ENCODE results near the gene KREMEN1.
"Not testable (repeated sequence)": the region's sequence is repeated elsewhere in the genome, so short reads cannot be mapped to it uniquely, and the experiment has no call there.

KREMEN1 gene

DNA sequence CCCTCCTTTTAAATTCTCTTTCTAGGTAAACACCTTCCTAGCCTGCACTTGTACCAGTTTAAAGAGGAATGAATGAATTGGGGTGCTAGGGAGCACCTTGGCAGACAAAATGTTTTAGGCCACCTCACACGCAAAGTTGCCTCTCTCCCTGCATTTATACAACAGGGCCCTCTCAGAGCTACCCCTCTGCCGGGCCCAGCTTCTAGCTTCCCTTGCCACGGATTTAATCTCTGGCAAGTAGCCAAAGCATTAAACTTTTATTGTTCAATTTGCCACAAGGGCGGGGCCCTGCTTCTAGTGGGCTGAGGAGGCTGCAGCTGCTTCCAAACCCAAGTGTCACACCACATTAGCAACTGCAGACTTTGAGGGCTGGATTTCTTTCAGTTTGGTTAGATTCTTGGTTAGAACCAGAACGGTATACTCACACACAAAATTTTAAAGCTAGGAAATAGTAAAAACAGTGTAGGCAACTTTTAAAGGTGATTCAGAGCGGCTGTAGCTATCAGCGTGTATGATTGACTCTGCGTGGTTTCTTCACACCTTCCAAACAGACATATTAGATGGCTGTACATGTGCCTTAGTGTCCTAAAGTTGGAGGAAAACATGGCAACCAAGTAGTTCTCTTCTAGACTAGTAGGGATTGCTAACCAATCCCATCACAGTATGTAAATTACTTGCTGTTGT lies 6.5 kb downstream of the KREMEN1 start:
- DNase-seq = peak; percentile 76

DNA sequence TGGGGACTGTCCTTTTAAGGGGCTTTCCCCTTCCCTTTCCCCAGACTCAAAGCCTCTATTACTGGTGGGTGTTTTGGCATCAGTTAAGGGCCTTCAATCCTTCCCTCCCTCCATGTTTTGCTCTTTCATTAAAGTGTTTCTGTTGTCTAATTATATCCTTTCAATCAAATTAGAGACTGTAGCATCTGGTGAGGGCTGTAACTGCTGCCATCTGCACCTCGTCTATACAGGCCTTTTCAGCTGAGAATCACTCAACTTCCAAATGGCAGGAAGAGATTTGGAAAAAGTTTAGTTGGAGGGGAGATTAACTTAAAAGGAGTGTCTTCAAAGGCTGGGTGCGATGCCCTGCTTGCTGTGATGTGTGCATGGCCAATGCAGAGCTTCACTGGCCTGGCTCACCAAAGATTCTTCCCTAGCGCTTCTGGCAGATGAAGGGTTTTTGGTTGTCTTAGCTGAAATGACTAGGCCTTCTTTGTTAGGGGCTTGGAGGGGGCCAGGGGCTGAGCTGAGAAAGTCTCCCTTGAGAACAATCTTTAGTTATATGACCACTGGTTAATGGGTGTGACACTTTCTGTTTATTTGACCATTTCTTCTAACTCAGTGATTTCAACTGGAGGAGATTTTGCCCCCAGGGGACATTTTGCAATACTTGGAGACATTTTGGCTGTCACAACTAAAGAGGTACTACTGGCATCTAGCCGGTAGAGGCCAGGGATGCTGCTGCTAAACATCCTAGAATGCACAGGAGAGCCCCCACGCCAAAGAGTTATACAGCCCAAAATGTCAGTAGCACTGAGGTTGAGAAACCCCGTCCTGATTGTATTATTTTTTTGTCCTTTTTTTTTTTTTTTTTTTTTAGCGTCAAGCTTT lies 7.5 kb downstream of the KREMEN1 start:
- peak; percentile 17 for DNase-seq

DNA sequence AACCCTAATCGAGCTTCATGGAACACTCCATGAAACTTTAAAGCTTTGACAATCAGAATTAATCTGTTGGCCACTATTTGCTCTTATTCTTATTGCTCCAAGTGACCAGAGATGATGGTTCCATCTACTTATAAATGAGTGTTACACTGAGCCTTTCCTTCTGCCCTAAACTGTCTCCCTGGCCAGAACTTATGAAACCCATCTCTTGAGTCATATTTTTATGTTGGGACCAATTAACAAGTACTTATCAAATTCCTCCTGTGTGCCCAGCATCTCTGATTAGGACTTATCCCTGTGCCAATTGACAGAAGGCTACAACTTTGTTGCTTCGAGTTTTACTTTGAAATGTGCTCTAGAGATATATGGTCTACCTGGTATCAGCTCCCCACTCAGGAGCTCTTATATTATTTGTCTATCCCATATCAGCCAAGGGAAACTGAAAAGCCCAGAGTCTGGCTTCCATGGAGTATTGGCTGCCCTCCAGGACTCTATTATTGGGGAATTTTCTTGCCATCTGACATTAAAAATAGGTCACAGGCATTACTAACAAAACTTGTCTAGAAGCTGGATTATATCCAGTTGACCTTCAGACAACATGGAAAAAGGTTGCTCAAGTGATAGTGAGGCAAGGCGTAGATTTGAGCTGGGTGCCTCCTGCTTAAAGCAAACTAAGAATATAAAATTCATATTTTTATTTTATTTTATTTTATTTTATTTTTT lies 8.8 kb downstream of the KREMEN1 start:
- no peak for DNase-seq

DNA sequence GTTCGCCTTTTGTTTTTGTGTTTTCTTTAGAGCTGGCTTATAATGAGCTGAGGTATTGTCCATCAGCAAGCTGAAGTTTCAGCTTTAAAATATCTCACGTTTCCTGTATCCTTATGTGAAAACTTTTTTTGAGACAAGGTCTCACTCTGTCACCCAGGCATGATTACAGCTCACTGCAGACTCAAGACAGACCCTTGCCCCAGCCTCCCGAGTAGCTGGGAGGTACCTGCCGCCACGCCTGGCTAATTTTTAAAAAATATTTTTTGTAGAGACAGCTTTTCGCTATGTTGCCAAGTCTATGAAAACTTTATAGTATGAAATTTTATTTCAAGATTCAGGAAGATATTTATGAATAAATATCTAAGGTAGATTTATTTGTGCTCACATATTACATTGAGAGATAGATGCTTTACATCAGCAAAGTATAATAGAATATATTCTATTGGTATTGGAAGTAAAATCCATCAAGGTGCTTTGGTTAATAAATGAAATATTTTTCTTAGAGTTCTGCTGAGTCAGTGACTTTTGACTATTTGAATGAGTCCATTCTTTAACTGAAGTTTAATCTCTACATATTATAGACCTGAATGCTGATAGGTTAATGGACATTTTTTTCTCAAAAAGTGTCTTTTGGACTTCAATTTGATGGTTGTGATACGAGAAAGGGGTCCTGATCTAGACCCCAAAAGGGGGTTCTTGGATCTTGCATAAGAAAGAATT lies 10.2 kb downstream of the KREMEN1 start:
- DNase-seq = no peak

DNA sequence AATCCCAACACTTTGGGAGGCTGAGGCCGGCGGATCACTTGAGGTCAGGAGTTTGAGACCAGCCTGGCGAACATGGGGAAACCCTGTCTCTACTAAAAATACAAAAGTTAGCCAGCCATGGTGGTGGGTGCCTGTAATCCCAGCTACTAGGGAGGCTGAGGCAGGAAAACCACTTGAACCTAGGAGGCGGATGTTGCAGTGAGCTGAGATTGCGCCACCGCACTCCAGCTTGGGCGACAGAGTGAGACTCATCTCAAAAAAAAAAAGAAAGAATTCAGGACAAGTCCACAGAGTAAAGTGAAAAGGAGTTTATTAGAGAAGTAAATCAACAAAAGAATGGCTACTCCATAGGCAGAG lies 10.7 kb downstream of the KREMEN1 start:
- DNase-seq = not testable (repeated sequence)

DNA sequence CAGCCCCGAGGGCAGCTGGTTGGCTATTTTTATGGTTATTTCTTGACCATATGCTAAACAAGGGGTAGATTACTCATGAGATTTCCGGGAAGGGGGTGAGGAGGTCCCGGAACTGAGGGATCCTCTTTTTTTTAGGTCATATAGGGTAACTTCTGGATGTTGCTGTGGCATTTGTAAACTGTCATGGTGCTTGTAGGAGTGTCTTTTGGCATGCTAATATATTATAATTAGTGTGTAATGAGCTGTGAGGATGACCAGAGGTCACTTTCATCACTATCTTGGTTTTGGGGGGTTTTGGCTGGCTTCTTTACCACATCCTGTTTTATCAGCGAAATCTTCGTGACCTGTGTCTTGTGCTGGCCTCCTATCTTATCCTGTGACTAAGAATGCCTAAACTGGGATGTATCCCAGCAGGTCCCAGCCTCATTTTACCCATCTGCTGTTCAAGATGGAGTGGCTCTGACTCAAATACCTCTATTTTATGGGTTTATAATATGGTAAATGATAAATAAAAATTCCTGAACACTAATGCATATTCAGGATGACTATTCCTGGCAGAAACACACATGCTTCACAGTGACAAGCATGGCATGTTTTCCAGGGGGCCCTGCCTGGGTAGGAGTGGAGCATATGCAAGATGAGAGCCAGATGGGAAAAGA lies 11.2 kb downstream of the KREMEN1 start:
- DNase-seq = no peak

DNA sequence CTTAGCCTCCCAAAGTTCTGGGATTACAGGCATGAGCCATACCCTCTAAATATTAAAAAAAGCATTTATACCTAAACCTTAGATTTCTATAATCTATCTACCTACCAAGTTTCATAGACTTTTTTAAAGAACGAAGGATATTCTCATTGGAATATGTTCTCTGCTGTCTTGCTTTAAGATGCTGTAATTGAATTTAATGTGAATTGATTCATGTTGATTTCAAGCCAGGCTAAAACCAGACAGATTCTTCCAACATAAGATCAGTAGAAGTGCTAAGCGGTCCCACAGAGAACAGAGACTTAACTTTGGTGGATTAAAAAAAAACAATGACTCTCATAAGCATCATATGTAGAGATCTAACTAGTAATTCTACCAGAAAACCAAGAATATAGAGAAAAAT lies 14.2 kb downstream of the KREMEN1 start:
- DNase-seq = no peak

DNA sequence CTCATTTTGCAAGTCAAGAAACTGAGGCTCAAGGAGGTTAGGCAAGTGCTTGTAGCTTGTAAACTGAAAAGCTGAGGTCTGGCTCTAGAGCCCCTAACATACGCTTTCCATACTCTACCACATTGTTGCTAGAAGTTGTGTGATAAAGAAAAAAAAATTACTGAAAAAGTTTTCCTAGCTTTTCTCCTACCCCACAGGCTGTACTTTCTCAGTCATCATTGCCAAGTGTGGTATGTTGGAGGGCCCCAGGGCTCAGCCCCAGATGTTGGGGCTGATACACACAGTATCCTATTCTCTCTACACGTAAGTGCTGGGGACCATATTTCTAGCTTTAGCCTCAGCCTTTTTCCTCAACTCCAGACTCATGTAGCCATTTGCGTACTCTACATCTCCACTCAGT lies 16.0 kb downstream of the KREMEN1 start:
- no peak for DNase-seq

DNA sequence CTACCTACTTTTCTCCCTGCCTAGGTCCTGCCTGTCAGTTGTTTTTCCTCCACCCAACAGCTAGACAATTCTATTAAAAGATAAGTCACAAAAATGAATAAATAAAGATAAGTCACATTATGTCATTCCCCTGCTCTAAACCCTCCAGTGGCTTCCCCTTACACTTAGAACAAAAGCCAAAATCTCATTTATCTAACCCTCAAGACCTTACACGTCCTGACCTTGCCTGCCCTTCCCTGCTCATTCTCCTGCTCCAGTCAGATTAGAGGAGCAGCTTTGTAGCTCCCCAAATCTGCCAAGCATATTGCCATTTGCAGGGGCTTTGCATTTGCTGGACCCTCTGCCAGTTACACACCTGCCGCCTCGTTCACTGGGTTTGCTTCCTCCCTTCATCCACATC lies 16.7 kb downstream of the KREMEN1 start:
- DNase-seq = no peak

DNA sequence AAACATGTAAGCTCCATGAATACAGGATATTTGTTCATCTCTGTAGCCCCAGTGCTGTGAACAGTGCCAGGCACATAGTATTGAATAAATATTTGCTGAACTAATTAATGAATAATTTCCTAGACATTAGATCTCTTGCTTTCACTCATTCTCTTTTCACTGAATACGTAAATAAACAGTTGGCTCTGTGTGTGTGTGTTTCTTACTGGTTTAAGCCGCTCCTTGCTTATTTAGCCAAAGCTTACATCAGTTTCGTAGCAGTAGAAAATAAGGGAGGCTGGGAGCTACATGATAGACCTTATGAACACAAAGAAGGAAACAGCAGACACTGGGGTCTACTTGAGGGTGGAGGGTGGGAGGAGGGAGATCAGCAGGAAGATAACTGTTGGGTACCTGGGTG lies 17.2 kb downstream of the KREMEN1 start:
- peak; percentile 12 for DNase-seq

DNA sequence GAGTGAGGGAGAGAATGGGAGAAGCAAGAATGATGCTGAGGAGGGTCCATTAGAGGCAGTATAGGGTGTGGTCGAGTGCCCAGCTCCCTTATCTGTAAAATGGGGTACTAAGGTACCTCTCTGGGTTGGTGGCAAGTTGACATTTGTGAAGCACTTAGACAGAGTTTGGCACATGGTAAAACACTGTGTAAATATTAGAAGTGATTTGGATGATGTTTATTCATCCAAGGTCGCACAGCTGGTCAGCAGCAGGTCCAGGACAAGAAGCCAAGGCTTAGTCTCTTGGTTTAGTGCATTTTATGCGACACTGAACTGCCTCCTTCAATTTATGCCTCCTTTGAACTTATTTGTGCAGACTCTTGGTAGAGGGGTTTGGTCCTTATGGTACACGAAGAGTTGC lies 19.4 kb downstream of the KREMEN1 start:
- no peak for DNase-seq

DNA sequence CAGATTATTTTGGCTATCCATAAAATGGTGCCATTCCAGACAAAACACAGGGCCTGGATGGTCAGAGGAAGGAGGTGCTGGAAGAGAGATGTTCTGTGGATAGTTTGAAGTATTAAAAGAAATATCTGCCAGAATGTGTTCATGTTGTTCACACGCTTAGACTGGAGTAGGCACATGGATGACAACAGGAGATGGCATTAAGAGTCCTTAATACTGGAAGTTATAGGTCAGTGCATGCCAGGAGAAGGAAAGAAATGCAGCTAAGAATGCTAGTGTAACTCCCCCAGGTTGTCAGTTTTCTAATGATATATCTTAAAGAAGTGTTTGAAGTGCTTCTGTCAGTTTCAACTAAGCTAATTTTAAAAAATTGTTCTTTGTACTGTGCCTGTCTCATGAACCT lies 20.2 kb downstream of the KREMEN1 start:
- no peak for DNase-seq

DNA sequence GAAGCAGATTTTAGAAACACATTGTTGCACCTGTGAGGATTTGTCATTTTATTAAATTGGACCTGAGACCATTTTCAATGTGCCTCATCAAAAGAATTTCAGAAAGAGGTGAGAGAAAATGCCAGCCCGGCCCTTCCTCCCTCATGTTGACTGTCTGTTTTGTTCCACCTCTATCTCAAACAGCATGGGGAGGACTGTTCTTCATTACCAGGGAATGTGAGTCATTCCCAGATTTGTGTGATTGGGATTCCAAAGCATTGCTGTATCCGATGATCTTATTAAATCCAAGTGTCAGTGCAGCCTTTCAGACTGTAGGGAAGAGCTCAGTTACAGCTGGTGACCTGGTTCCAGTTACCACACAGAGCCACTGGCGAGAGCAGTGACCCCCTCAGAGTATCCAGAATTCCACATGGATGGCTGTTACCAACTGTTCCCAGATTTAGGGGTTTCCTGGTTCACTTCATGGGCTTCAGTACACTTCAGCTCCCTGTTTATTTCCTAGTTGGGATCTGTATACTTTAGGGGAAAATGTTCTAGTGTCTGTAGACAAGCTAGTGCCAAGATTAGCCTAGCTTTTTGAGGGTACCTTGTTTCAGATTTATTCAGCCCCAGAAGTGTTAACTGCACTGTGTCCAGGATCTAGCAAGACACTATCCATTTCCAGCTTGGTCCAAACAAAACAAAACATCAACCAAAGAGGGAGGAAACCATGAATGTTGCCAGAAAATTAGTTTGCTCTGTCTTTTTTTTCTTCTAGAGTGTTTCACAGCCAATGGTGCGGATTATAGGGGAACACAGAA lies 20.9 kb downstream of the KREMEN1 start:
- DNase-seq = no peak

DNA sequence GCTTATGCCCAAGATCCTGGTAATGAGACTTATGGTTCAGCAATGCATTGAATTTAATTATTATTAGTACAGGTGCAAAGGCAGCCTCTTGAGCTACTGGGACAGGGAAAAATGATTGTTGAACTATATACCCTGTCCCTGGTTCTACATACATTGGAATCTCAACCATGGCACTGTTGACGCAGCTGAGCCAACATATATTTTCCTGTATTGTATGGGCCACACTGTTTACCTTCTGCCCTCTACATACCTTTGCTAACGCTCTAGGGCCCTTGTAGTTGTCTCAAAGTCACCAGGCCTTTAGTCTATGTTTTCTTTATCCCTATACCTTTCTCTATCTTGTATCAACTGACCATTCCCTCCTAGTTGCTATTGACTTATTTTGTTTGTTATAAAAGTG lies 22.6 kb downstream of the KREMEN1 start:
- DNase-seq = no peak

DNA sequence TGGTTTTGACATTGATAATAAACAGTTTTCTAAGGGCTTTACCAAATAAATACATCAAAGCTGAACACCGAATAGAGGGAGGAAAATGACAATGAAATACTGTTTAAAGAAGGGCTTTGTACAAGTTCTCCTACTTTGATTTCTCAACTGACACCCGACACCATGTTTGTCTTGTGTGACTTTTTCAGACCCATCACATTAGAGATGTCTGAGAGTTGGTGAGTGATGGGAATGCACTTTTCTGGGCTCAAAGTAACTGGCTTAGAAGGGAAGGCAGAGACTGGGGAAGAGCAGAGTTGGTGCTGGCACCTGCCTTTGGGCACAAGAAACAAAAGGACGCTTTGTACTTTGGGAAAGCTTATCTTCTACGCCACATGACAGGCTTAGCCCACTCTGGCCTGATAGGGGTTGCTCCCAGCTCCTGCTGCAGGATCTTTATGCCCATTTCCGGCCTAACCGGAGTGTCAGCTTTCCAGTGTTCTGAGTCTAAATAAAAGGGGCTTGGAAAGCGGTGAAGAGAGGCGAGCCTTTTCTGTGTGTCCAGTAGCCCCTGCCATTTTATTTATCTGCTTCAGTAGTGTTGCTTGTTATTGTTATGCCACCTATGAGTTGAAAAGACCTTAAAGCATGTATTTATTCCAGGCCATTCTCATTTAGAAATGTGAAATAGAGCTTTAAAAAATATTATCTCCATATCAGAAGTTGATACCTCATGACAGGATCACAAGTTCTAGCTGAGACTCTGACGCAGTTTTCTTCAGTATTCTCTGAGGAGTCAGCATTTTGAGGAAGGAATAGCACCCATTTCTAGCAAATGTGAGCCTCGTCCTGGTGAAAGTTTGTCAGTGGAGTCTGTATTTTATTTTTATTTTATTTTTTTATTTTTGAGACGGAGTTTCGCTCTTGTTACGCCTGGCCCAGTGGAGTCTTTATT lies 24.2 kb downstream of the KREMEN1 start:
- DNase-seq = no peak

DNA sequence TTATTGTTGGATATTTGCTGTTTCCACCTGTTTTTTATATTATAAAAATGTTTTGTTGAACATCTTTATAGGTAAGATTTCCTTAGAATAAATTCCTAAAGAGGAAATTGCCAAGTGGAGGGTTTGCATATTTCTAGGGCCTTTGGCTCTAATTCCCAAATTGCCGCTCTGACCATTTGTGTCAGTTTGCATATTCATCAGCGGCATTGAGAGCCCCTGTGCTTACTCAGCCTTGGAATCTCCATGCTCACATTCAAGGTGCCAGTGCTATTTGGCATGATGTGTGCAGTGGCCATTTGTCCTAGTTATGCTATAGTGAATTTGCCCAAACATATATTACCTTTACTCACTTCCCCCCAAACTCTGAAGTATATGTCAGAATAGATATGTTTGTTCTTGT lies 25.5 kb downstream of the KREMEN1 start:
- DNase-seq = no peak

DNA sequence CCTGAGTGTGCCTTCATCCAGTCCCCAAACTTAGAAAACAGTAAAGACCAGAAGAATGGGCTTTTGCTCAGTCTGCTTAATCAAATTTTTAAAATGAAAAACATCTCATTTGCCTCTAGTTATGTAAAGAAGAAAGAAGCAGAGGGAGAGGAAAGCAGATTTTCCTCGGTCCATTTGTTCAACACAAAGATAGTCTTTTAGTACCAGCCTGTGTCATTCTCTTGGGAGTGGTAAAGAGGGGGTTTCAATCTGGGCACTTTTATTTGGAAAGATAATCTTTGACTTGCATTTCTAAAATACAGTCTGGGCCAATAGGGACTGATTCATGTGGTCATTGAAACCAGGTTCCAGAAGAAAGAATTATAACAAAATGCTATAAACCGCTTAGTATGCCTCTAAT lies 29.5 kb downstream of the KREMEN1 start:
- no peak for DNase-seq

DNA sequence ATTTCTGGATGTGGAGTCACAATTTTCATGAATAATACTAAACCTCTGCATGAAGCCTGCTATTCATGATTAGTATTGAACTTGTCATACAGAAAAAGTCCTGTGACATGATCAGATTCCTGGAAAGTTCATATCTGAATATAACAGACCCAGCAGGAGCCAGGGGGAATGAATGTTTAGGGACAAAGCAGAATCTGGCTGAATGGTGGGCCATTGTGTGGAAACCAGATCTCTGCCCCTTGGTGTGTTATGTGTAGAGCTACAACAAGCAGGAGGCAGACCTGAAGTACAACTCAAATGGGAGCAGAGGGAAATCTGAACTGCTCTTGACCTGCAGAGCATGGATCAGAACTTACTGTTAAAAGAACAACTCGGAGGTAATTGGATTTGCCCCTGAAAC lies 30.3 kb downstream of the KREMEN1 start:
- DNase-seq = no peak

DNA sequence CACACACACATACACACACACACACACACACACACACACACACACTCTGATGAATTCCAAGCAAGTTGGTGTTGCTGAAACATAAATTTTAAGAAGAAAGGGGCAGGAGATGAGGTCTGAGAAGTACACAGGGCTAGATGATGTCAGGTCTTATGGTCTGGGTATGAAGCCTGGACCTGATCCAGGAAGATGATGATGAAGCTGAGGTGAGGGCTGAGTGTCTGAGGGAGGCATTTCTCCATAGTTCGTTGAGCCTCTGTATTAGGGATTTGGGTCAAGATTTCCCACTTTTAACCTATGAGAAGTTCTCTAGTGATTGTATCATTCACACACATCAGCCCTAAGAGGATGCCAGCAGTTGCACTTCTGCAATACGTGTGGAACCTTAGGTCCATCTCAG lies 32.6 kb downstream of the KREMEN1 start:
- no peak for DNase-seq

DNA sequence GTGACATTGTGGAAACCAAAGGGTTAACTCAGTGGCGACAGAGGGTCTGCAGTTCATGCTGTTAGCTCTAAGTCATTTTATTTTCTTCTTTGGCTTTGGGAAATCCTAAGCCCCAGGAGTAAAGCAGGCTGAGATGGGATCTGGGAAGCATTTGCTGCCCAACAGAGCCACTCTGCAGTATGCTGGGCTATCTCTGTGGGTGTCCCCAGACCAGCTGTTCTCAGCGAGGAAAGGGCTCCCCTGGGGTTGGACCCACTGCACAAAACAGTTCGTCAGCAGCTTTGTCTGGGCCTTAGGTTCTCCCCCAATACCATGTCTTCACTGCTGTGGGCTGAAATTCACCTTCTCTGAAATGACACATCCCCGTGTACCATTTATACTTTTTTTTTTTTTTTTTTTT lies 34.0 kb downstream of the KREMEN1 start:
- no peak for DNase-seq

DNA sequence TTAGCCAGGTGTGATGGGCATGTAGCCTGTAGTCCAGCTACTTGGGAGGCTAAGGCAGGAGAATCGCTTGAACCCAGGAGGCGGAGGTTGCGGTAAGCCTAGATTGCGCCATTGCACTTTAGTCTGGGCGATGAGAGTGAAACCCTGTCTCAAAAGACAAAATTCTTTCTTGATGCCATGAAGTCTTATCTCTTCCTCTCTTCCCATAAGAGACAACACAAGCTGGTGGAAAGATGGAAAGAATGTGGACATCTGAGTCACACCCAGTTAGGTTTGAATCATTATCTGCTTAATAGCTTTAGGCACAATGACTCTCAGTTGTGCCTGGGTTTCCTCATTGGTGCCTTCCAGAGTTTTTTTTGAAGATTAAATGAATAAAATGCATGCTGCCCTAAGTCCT lies 35.3 kb downstream of the KREMEN1 start:
- no peak for DNase-seq
